ENCODE data around the gene GTSE1.

The GTSE1 gene

GRCh38 chr22:46367707-46368191 is 71.1 kb downstream of the GTSE1 start:
- DNase-seq: peak; percentile 81

DNA sequence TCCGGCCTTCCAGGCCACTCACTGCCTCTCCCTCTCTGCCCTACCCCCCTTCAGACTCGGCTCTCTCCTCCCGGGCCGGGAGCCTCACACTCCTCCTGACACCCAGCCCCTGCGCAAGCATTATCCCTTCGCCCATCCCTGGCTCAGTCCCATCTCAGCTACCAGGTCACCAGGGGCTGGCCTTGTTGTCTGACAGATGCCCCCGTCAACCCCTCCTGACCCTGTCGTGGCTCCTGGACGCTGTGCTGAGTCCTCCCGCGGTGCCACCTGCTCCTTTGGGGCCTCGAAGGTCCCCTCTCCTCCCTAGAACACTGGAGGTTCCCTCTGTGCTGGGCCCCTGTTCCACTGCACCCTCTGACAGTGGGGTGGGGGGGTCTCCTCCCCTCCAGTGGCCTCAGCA is 71.8 kb downstream of the GTSE1 start:
- no peak for DNase-seq

DNA sequence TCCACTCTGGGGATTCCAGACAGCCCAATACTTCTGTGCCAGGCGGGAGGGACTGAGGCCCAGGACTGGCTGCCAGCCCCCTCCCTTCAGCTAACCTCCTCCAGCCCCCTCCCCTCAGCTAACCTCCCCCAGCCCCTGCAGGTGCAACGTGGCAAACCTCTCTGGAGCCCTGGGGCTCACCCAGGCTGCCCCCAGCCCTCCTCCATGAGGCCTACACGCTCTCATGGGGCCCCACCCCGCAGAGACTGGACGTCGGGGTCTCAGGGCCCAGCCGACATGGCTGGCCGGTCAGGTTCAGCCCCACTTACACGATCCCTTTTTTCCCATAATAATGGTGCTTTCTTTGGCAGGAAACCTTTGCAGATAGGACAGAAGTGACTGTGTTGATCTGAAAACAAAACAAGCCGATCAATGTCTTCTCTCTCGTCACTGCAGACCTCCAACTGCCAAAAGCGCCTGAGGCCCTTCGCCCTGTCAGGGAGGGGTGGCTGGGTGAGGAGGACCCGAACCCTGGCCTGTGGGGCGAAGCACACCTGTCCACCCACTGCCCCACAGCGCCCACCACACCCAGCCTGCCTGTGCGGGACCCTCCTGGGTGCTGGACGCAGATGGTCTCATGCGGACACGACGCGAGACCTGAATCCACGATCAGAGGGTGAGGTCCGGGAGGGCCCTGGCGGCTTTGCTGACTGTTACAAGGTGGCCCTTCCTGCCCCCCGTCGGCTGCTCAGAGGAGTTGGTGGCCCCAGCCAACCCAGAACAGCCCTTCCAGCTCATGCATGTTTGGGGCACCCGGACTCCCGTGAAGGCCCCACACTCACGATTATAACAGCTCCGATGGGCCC is 72.4 kb downstream of the GTSE1 start:
- no peak for DNase-seq

DNA sequence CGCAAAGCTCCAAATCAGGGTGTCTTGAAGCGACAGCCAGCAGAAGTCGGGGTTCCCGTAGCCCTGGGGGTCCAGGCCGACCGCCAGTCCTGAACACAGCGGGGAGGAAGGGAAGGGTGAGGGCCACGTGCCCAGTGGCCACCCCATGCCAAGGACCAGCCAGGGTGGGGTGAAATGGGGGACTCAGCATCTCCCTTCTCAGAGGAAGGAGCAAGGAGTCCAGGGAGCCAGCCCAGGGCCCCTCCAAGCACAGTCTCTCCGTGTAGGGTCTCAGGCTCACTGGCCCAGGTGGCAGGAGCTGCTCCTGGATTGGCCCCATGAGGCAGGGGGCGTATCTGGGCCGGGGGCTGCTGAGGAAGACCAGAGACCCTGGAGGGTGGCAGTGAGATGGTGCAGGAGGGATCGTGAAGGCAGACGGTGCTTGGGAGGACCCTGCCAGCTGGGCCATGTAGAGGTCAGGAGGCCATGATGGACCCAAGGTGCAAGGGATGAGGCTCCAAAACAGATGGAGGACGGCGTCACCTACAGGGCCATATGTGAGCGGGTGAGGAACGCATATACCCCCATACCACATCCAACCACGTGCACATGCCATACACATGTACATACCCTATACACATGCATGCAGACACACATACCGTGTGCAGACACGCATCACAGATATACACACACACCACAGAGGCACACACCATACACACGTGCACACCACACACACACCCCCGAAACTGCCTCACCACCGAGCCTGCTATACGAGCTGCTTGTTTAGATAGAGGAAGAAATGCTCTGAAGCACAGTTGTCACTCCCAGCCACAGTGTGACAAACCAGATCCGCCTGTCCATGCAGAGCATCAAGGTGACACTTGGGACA is 73.3 kb downstream of the GTSE1 start:
- DNase-seq: no peak

GRCh38 chr22:46370584-46371291 is 74.1 kb downstream of the GTSE1 start:
- no peak for DNase-seq

DNA sequence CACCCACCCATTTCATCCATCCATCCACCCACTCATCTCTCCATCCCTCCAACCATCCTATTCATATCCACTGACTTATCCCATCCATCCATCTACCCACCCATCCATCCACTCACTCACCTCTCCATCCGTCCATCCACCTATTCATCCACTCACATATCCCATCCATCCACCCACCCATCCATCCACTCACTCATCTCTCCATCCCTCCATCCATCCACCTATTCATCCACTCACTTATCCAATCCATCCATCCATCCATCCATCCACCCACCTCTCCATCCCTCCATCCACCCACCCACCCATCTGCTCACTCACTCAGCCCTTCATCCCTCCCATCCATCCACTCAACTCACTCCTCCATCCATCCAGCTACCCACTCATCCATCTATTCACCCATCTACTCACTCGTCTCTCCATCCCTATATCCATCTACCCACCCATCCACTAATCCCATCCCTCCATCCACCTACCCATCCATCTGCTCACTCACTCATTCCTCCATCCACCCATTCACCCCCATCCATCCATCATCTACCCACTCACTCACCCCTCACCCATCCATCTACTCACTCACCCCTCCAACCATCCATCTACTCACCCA is 75.1 kb downstream of the GTSE1 start:
- DNase-seq: no peak

DNA sequence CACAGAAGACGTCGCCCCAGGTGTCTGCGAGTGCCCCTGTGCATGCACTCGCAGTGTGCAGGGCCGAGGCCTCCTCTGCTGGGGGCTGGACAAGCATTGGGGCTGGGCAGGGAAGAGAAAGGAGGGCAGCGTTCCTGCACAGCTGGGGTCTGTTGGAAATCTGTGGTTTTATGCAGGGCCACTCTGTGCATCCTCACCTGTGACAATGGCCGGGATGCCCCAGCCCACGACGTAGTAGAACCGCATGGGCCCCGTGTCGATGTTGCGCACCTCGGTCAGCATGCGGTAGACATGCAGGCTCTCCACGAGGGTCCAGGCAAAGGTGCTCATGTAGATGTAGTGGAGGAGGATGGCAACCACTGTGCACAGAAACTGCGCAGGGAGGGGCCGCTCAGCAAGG is 76.0 kb downstream of the GTSE1 start:
- DNase-seq: no peak

GRCh38 chr22:46373159-46373558 is 76.5 kb downstream of the GTSE1 start:
- DNase-seq: no peak

GRCh38 chr22:46373921-46374662 is 77.4 kb downstream of the GTSE1 start:
- peak; percentile 75 for DNase-seq

GRCh38 chr22:46374663-46375474 is 78.2 kb downstream of the GTSE1 start:
- DNase-seq: no peak

DNA sequence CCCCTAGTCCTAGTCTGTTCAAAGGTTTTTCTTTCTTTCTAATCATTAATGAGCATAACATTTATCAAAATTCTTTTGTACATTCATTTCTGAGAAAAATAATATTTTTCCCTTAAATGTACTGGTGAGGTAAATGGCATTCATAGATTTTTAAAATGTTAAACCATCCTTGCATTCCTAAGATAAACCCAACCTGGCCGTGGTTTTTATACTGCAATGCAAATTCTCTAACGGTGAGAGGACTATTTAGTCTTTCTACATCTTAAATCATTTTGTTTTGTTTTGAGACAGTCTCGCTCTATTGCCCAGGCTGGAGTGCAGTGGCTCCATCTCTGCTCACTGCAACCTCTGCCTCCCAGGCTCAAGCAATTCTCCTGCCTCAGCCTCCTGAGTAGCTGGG is 79.4 kb downstream of the GTSE1 start:
- DNase-seq: no peak

DNA sequence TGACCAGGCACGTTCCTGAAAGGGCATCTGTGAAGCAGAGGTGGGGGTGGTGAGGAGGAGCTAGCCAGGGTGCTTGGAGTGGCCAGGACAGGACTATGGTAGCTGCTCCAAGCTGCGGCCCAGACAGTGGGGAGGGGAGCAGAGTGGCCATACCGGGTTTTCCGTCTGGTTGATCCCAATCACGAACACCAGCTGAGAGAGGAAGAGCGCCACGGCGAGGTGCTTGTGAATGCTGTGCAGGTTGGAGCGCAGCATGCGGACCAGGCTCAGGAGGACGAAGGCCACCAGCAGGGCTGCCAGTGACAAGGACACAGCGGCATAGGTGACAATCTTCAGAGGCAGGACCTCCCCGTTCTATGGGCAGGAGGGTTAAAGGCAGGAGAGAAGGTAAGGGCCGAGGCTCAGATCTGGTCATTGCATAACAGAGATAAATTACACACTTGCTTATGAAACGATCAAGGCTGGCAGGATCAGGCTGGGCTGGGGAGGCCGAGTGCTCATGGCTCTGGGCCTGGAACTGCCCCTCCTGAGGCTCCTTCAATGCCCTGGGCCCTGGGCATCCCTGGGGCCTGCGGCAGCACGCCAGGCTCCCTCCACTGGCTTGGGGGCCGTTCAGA is 80.3 kb downstream of the GTSE1 start:
- no peak for DNase-seq

DNA sequence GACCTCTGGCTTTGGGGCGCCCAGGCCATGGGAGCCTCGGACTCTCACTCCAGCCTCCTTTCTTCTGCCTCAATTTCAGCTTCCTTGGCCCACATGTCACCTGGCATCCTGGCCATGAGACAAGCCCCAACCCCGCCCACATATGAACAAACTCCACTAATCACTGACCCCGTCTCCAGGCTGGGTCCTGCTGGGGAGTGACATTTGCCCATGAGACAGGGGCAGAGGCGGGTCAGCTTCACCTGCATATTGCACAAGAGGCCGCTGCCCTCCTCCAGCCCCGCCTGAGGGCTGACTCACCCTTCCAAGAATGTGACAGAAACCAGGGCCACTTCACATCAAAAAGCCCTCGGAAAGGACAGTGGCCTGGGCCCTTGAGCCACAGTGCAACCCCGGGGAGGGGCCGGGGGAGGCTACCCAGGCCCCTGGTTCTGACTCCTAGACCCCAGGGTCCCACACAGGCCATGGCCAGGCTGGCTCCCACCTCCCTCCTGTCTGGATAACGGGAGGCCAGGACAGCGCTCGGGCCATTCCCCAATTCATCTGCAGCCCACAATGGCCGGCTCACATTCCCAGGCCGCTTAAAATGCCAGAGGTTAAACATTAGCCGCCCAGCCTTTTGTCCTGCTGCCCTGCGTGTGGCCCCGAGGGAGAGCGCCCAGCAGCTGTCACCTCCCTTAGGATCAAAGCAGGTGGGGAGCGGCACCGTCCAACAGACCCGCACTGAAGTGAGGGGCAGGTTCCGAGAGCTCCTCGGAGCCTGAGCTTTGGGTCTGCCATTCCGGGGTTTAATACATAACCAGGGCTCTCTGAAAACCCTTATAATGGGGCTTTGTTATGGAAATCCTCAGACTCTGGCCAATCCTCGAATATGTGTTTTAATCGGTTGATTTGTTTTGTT is 81.1 kb downstream of the GTSE1 start:
- peak; percentile 49 for DNase-seq

GRCh38 chr22:46378426-46379065 is 81.9 kb downstream of the GTSE1 start:
- DNase-seq: no peak

DNA sequence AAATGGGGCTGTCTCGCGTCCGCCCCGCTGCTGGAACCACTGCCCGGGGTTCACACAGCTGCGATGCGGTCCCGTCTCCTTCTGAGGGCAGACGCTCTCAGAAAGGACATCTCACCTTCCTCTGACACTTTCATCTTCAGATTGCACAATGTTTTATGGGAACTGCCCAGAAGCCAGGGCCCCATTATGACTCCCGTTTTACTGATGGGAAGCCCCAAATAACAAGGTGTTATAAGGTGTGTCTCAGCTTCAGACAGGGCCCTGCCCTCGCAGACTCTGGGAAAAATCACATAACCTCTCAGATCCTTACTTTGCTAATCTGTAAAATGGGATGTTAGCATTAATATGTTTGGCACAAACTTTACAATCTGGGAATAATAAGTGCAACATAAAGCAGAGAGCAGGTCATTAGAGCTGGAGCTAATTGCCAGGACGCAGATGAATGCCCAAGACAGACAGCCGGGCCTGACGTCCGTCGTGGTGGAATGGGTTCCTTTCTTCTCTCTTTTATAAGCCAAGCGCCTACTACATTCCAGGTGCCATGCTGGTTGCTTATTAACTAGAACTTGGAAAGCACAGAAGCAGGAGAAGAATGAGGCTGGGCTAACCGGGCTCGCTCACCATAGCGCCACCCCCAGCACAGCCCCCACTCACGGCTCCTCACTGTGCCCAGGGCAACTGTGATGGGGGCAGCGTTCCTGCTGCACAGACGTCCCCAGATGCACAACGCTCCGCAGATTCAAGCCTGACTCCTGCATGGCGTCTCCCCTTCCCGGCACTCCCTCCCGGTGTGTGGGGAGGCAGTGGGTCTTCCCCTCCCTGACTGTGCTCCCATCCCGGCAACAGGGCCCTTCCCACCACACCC is 82.6 kb downstream of the GTSE1 start:
- DNase-seq: no peak

GRCh38 chr22:46380069-46380468 is 83.4 kb downstream of the GTSE1 start:
- DNase-seq: no peak

All from OCI-M1 (cell line).